Natural killer cell (primary cell): ENCODE results near the gene SDC1. TPM values are rescaled to one million over a fixed set of nuclear protein-coding genes. Genes with fewer than 3 reads are reported as not detected.

ENCODE experiments used
- ATAC-seq, 3 donors: fragments of 150-1000 bp in 2 of 3; fragments of 200-7000 bp in 1 of 3; cut with Tn5 transposase; 1 replicate in 1 of 3; 2 replicates in 2 of 3; pipeline ENCODE4 v1.10.0; 2021; ENCODE audit warnings: mild to moderate bottlenecking in 2 of 3, moderate library complexity in 2 of 3
- DNase-seq, 2 donors: peaks; one replicate each; pipeline versions ENCODE4 v3.0.0 to v3.0.0-alpha.2; 2013 to 2021; ENCODE audit warnings: mixed read lengths in 1 of 2
- H3K27ac ChIP-seq: one replicate; pipeline ENCODE4 v1.5.1; 2013; ENCODE audit warnings: mild to moderate bottlenecking, low read length
- H3K27me3 ChIP-seq: one replicate; pipeline ENCODE4 v1.6.1; 2013; ENCODE audit warnings: low read length; ENCODE audit not compliant: control insufficient read depth, insufficient read depth
- H3K36me3 ChIP-seq: one replicate; pipeline ENCODE4 v1.6.1; 2013; ENCODE audit warnings: low read length; ENCODE audit not compliant: control insufficient read depth, insufficient read depth
- H3K4me1 ChIP-seq: one replicate; pipeline ENCODE4 v1.6.1; 2013; ENCODE audit warnings: low read length; ENCODE audit not compliant: control insufficient read depth, insufficient read depth
- H3K4me3 ChIP-seq: one replicate; pipeline ENCODE4 v1.5.1; 2013; ENCODE audit warnings: low read length
- H3K9me3 ChIP-seq: one replicate; pipeline ENCODE4 v1.6.1; 2013; ENCODE audit warnings: low read length; ENCODE audit not compliant: control insufficient read depth, insufficient read depth
- H3K27ac Mint-ChIP-seq, 2 donors: one replicate each; pipeline ENCODE4 v1.8.0; 2022; ENCODE audit warnings: mild to moderate bottlenecking in 2 of 2, mixed read lengths in 2 of 2, moderate library complexity in 1 of 2
- H3K27me3 Mint-ChIP-seq, 2 donors: one replicate each; pipeline ENCODE4 v1.8.0; 2022; ENCODE audit warnings: low read depth in 2 of 2, mixed read lengths in 2 of 2
- H3K36me3 Mint-ChIP-seq: one replicate; pipeline ENCODE4 v1.8.0; 2022; ENCODE audit warnings: mixed read lengths
- H3K4me1 Mint-ChIP-seq, 2 donors: one replicate each; pipeline ENCODE4 v1.8.0; 2022; ENCODE audit warnings: mixed read lengths in 2 of 2
- H3K4me3 Mint-ChIP-seq: one replicate; pipeline ENCODE4 v1.8.0; 2022; ENCODE audit warnings: mild to moderate bottlenecking, moderate library complexity, mixed read lengths
- H3K9me3 Mint-ChIP-seq, 2 donors: one replicate each; pipeline ENCODE4 v1.8.0; 2022; ENCODE audit warnings: mixed read lengths in 2 of 2
- CTCF ChIP-seq: fragments of 200-600 bp; IDR thresholded peaks from one replicate; pipeline ENCODE4 v1.8.0; 2022; ENCODE audit warnings: antibody characterized with exemption
- WGBS: methylation state at CpG from one replicate; pipeline ENCODE4 v1.1.7; 2013; ENCODE audit warnings: missing lambda C conversion rate; ENCODE audit not compliant: insufficient coverage; 5-methylcytosine and 5-hydroxymethylcytosine counted together
- intact Hi-C: fragments of 100-400 bp; cut with micrococcal nuclease; formaldehyde crosslinking; loops from one replicate; pipeline ENCODE4 v1.14.2; 2022
- total RNA-seq, 4 donors: library from RNA; stranded (reverse); fragments of 120-200 nt in 1 of 4; gene quantifications; one replicate each; pipeline versions ENCODE4 v1.2.3 to v1.2.4, GENCODE V29; 2013 to 2022

SDC1 gene
- total RNA-seq, 3 donors from 2014 or later (not counting 1 experiment from before 2014, with no cell fraction given), result 0.63 TPM; not detected in 2

DNA sequence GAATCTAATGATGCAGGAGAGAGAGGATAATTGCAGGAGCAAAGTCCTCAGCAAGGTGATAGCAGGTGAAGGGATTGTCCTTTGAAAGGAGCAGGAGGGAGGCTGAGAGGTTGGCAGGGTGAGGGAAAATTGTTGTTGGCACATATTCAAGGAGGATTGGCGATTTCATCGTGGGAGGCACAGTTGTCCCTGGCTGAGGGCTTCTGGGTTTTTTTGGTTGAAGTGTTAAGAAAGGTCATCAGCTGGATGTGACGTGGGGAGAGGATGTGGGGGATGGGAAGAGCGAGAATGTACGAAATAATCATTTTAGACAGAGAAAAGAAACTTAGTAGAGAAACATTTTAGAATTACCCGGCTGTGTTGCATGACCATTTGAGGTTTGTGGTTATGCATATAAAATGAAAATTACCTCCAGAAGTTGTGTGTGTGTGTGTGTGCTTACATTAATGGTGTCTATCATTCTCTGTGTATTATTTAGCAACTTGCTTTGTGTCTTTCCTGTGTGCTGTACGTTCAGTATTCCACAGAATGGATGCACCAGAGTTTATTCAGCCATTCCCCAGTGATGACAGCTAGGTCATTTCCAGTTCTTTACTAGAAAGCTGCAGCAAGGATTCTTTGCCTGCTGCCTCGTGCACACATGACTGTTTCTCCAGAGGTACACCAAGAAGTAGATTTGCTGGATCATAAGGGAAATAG lies 67.6 kb downstream of the SDC1 start:
- no peaks in the 10 kb centered on the region for H3K4me1 Mint-ChIP-seq
- no peak overlapping the region for H3K4me3 Mint-ChIP-seq

GRCh38 chr2:20156836-20157192 lies 68.1 kb downstream of the SDC1 start:
- H3K9me3 Mint-ChIP-seq, result no peaks in the 10 kb centered on the region
- Histone ChIP-seq H3K4me1 (no peaks in the 10 kb centered on the region), H3K4me3 (no peak overlapping the region), H3K27me3 (no peaks in the 10 kb centered on the region), H3K27ac (no peak overlapping the region), H3K9me3 (no peaks in the 10 kb centered on the region), H3K36me3 (no peaks in the 10 kb centered on the region)
- peaks cover 10 to 23% of the 10 kb centered on the region in 2 donors for H3K27me3 Mint-ChIP-seq
- H3K4me3 Mint-ChIP-seq, result no peak overlapping the region
- DNase-seq (no peak), ATAC-seq (no peak)
- TF ChIP-seq CTCF, result no peak
- no peak overlapping the region for H3K27ac Mint-ChIP-seq
- no peaks in the 10 kb centered on the region for H3K4me1 Mint-ChIP-seq
- WGBS, result 88% methylated on average over 2 of the region's 3 CpGs
- intact Hi-C loops, result no loop called here
- no peaks in the 10 kb centered on the region for H3K36me3 Mint-ChIP-seq

More for the DNA sequence above, 67.6 kb downstream of the SDC1 start:
- H3K4me3 ChIP-seq, result no peak overlapping the region
- ATAC-seq, result no peak
- Mint-ChIP-seq H3K27ac (no peak overlapping the region), H3K27me3 (peaks cover 13 to 23% of the 10 kb centered on the region in 2 donors), H3K9me3 (no peaks in the 10 kb centered on the region), H3K36me3 (no peaks in the 10 kb centered on the region)
- 55% methylated on average over 8 of the region's 8 CpGs for WGBS
- no peaks in the 10 kb centered on the region for H3K4me1 ChIP-seq
- no peak for DNase-seq
- intact Hi-C loops, result no loop called here
- no peak for TF ChIP-seq CTCF
- no peaks in the 10 kb centered on the region for H3K9me3 ChIP-seq
- H3K27me3 ChIP-seq, result no peaks in the 10 kb centered on the region
- no peak overlapping the region for H3K27ac ChIP-seq
- H3K36me3 ChIP-seq, result no peaks in the 10 kb centered on the region

GRCh38 chr2:20156076-20156759 lies 68.7 kb downstream of the SDC1 start:
- WGBS, result 87% methylated on average over 2 of the region's 3 CpGs
- TF ChIP-seq CTCF, result no peak
- Mint-ChIP-seq H3K27me3 (peaks cover 10 to 23% of the 10 kb centered on the region in 2 donors), H3K4me3 (no peak overlapping the region), H3K27ac (no peak overlapping the region), H3K36me3 (no peaks in the 10 kb centered on the region), H3K4me1 (no peaks in the 10 kb centered on the region), H3K9me3 (no peaks in the 10 kb centered on the region)
- Histone ChIP-seq H3K4me3 (no peak overlapping the region), H3K4me1 (no peaks in the 10 kb centered on the region), H3K9me3 (no peaks in the 10 kb centered on the region), H3K36me3 (no peaks in the 10 kb centered on the region), H3K27me3 (no peaks in the 10 kb centered on the region), H3K27ac (no peak overlapping the region)
- DNase-seq, result no peak
- ATAC-seq, result no peak
- intact Hi-C loops, result no loop called here
